GM13976 (cell line): ENCODE measurements around the gene SPATA13.

Experiments
- DNase-seq: peaks from one replicate; pipeline ENCODE4 v3.0.0; 2012; ENCODE audit warnings: low spot score
- CTCF ChIP-seq: IDR thresholded peaks from 2 replicates; pipeline ENCODE4 v1.5.1; 2012; ENCODE audit warnings: borderline replicate concordance, mild to moderate bottlenecking; ENCODE audit not compliant: insufficient read depth; ENCODE audit errors: extremely low read depth, missing control alignments, control extremely low read depth
- in situ Hi-C: fragments of 300-500 bp; cut with MboI; formaldehyde crosslinking; loops from one replicate; pipeline ENCODE4 v1.12.0; 2022; ENCODE audit warnings: low sequenced_read_pairs, mixed read lengths, inconsistent platforms; ENCODE audit not compliant: unreplicated experiment

SPATA13 gene

GRCh38 chr13:24287748-24288287, 127.3 kb downstream of the SPATA13 start:
- no peak for DNase-seq
- no peak for TF ChIP-seq CTCF
- in situ Hi-C loops, result no loop called here

- in situ Hi-C loops, result no loop called here
- TF ChIP-seq CTCF, result no peak
- DNase-seq, result no peak
Observed at GRCh38 chr13:24288870-24289269, 128.3 kb downstream of the SPATA13 start.

DNA sequence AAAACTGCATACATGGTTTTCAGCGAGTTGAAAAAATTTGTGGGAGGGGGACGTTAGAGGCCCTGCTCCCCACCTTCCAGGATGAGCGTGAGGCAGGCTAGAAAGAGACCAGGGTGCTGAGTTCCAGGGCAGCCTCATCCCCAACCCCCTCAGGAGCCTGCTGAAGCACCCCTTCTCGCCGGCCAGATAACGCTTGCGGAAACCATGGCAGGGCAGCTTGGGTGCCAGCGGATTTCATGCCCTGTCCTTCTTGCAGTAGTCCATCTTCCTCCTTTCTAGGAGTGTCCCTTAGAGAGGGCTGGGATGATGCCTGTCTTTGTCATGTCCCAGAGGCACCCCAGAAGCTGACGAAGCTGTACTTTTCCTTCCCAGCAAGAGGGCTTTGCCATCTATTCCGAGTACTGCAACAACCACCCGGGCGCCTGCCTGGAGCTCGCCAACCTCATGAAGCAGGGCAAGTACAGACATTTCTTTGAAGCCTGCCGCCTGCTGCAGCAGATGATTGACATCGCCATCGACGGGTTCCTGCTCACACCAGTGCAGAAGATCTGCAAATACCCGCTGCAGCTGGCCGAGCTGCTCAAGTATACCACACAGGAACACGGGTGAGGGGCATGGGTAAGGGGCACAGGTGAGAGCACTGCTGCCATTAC, 129.9 kb downstream of the SPATA13 start:
- in situ Hi-C loops, result no loop called here
- TF ChIP-seq CTCF, result no peak
- DNase-seq, result no peak

DNA sequence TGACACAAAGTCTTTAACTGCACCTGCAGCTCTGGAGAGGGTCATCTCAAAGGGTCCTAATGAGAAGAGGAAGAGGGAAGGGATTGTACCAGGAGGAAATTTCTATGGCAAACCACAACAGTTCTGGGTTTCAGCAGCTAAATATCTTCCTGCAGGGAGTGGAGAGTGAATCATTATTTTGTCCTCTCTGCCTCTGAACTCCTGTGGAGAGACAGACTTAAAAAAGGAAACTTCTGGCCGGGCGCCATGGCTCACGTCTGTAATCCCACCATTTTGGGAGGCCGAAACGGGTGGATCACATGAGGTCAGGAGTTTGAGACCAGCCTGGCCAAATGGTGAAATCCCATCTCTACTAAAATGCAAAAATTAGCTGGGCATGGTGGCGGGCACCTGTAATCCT, 132.0 kb downstream of the SPATA13 start:
- in situ Hi-C loops, result no loop called here
- no peak for TF ChIP-seq CTCF
- no peak for DNase-seq

DNA sequence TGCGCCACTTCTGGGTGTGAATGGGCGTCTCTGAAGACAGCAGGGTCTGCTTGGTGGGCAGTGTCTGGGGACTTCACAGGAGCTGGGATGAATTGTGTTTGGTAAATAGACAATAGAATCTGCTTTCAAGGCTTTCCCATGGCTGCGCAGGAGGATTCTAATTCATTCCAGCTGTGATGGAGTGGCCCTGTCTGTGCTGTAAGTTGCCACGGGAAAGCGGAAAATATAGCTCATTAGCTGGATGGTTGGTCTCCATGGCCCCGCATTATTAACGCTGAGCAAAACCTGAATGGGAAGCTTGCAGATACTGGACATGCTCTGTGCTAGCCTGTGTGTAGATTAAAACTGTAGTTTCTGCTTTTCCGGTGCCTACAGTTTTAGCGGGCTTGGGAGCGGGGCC, 133.2 kb downstream of the SPATA13 start:
- TF ChIP-seq CTCF, result no peak
- DNase-seq, result no peak
- in situ Hi-C loops, result no loop called here

GRCh38 chr13:24299488-24300114, 139.1 kb downstream of the SPATA13 start:
- DNase-seq, result no peak
- in situ Hi-C loops, result no loop called here
- no peak for TF ChIP-seq CTCF

- in situ Hi-C loops, result no loop called here
- no peak for TF ChIP-seq CTCF
- no peak for DNase-seq
Observed at GRCh38 chr13:24301434-24301833, 140.9 kb downstream of the SPATA13 start.
